Suprapubic skin (tissue), 4 donors: ENCODE data around the gene MRPL27. TPM values are rescaled to one million over a fixed set of nuclear protein-coding genes. Genes with fewer than 3 reads are reported as not detected.

Experiments
- DNase-seq, 2 donors: peaks; one replicate each; pipeline ENCODE4 v3.0.0-alpha.2; 2019; ENCODE audit warnings: low spot score in 2 of 2
- H3K27ac ChIP-seq: fragments of 200-600 bp; sonication (generic); one replicate; pipeline ENCODE4 v1.5.1; 2019
- H3K27me3 ChIP-seq: fragments of 200-600 bp; sonication (generic); one replicate; pipeline ENCODE4 v1.5.1; 2019
- H3K36me3 ChIP-seq: fragments of 200-600 bp; sonication (generic); one replicate; pipeline ENCODE4 v1.5.1; 2019
- H3K4me1 ChIP-seq: fragments of 200-600 bp; sonication (generic); one replicate; pipeline ENCODE4 v1.5.1; 2019
- H3K4me3 ChIP-seq: fragments of 200-600 bp; sonication (generic); one replicate; pipeline ENCODE4 v1.5.1; 2019; ENCODE audit warnings: mild to moderate bottlenecking
- H3K9me3 ChIP-seq: fragments of 200-600 bp; sonication (generic); one replicate; pipeline ENCODE4 v1.5.1; 2019
- EP300 ChIP-seq: sonication (generic); formaldehyde crosslinking; IDR thresholded peaks from one replicate; pipeline ENCODE4 v1.6.1; 2017; ENCODE audit warnings: antibody characterized with exemption
- POLR2A ChIP-seq, 2 donors: fragments of 450-650 bp; IDR thresholded peaks; one replicate each; pipeline ENCODE4 v1.6.1; 2017; ENCODE audit warnings: antibody characterized with exemption in 2 of 2, mild to moderate bottlenecking in 2 of 2, moderate library complexity in 2 of 2
- POLR2AphosphoS5 ChIP-seq, 3 donors: sonication (generic); formaldehyde crosslinking; IDR thresholded peaks; one replicate each; pipeline ENCODE4 v1.6.1; 2017; ENCODE audit warnings: antibody characterized with exemption in 3 of 3
- WGBS: methylation state at CpG from one replicate; pipeline ENCODE4 v1.1.5; 2018; 5-methylcytosine and 5-hydroxymethylcytosine counted together
- total RNA-seq, 4 donors: library from RNA; depleted of rRNA; stranded (reverse); fragments of >200 nt; gene quantifications; one replicate each; pipeline ENCODE4 v1.1.0, GENCODE V29; 2016
- TF ChIP-seq, protein P1 (sequence below), 2 donors: fragments of 200-600 bp in 1 of 2; fragments of 450-650 bp in 1 of 2; sonication (generic) in 1 of 2; IDR thresholded peaks; one replicate each; pipeline ENCODE4 v1.5.1; 2016 to 2019; ENCODE audit warnings: antibody characterized with exemption in 2 of 2, mild to moderate bottlenecking in 1 of 2, moderate library complexity in 1 of 2

MRPL27 gene
- total RNA-seq, 4 donors from 2014 or later: 60.3 to 87.7 (median 65.3) TPM

DNA sequence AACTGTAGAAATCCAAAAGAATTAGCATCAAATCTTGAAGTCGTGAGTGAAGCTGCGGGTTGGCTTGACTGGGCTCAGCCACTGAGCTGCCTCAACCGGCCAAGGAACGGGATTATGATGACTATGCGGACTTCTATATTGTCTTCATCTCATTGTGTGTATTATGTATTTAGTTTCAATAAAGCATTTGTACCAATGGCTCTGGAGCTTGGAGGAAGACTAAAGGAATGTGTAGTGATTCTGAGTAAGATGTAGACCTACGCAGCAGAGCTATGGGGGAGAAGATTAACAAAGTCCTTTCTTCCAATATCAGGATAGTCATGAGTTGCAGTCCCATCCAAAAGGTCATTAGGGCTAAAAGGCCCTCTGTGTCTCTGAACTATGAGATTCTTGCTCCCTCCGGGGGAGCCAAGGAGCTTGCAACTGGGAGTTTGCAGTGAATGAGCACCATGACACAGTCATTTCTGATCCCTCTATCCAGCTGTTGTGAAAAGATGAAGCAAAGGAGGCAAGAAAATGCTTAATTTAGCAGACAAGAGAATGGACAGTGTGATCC is 8.4 kb upstream of the MRPL27 start:
- no peaks in the 10 kb centered on the region for H3K9me3 ChIP-seq
- peaks cover 58% of the 10 kb centered on the region for H3K36me3 ChIP-seq
- no peak for TF ChIP-seq POLR2AphosphoS5 (IDR thresholded peaks at IDR 0.05)
- TF ChIP-seq EP300: no peak
- TF ChIP-seq, protein P1, sequence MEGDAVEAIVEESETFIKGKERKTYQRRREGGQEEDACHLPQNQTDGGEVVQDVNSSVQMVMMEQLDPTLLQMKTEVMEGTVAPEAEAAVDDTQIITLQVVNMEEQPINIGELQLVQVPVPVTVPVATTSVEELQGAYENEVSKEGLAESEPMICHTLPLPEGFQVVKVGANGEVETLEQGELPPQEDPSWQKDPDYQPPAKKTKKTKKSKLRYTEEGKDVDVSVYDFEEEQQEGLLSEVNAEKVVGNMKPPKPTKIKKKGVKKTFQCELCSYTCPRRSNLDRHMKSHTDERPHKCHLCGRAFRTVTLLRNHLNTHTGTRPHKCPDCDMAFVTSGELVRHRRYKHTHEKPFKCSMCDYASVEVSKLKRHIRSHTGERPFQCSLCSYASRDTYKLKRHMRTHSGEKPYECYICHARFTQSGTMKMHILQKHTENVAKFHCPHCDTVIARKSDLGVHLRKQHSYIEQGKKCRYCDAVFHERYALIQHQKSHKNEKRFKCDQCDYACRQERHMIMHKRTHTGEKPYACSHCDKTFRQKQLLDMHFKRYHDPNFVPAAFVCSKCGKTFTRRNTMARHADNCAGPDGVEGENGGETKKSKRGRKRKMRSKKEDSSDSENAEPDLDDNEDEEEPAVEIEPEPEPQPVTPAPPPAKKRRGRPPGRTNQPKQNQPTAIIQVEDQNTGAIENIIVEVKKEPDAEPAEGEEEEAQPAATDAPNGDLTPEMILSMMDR (IDR thresholded peaks at IDR 0.05): no peak
- no peak for TF ChIP-seq POLR2A (IDR thresholded peaks at IDR 0.05)
- H3K27ac ChIP-seq: no peak overlapping the region
- H3K4me3 ChIP-seq: no peak overlapping the region
- H3K4me1 ChIP-seq: peaks cover 4% of the 10 kb centered on the region
- DNase-seq: no peak
- no peaks in the 10 kb centered on the region for H3K27me3 ChIP-seq
- 88% methylated on average over 7 of the region's 7 CpGs for WGBS

DNA sequence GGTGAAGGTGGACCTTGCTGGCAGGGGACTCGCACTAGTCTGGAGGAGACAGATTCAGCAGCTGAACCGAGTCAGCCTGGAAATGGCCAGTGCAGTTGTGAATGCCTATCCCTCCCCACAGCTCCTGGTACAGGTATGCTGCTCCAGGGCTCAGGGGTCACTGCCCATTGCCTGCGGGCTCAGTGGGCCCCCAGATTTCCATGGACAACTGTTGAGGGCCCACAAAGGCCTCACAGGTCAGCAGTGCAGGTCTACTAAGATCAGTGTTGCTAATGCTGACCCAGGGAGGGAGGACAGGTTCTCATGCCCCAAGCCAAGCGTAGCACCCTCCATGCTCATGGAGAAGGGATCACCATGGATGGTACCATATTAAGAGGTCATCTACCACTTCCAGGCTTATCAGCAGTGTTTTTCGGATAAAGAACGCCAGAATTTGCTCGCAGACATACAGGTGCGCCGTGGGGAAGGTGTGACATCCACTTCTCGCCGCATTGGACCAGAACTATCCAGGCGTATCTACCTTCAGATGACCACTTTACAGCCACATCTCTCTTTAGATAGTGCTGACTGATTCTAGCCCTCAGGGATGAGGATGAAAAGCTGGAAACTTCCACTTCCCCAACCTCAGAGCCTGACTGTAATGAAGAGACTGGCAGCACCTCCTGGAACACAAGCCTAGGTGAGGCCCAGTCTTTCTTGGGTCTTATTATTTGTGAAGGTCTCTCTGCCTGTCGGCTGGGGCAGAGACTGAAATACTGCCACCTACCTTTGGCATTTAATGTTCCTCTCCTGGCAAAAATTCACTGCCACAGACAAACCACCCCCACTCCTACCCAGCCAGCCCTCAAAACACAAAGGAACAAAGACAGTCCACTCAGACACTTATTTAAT is 7.6 kb upstream of the MRPL27 start:
- DNase-seq: no peak
- H3K4me3 ChIP-seq: no peak overlapping the region
- no peak for TF ChIP-seq EP300
- TF ChIP-seq, protein P1 (IDR thresholded peaks at IDR 0.05): no peak
- TF ChIP-seq POLR2A (IDR thresholded peaks at IDR 0.05): no peak
- TF ChIP-seq POLR2AphosphoS5 (IDR thresholded peaks at IDR 0.05): no peak
- H3K27ac ChIP-seq: no peak overlapping the region
- no peaks in the 10 kb centered on the region for H3K9me3 ChIP-seq
- peaks cover 4% of the 10 kb centered on the region for H3K4me1 ChIP-seq
- peaks cover 51% of the 10 kb centered on the region for H3K36me3 ChIP-seq
- 91% methylated on average over 11 of the region's 13 CpGs for WGBS
- no peaks in the 10 kb centered on the region for H3K27me3 ChIP-seq

DNA sequence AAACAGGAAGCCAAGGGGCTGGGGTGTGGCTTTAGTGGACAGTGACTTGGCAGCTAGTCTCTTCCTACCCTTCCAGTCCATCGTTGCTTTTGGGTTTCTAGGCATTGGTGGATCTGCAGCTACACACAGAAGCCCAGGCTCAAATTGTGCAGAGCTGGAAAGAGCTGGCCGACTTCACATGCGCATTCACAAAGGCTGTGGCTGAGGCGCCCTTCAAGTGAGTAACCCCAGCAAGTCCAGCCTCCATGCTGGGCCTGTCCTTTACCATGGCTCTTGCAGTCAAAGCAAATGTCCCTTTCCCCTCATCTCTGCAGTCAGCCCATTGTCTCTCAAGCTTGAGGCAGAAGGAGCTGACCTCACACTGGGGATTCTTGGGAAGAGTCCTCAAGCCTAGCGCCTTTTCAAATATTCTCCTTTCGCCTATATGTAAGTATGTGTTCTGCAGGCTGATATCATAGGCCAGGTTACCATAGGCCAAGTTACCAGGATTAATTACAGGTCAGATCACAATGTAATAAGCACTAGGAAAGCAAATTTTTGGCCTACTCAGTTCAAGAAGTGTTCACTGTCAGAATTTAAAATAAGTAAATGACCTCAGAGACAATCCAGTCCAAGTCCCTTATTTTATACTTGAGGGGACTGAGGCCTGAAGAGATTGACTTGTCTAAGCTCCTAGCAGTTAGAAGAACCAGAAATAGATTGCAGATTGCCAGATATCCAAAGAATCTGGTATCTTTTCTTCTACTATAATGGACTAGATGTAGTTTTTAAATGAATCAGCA is 6.6 kb upstream of the MRPL27 start:
- peaks cover 4% of the 10 kb centered on the region for H3K4me1 ChIP-seq
- no peaks in the 10 kb centered on the region for H3K9me3 ChIP-seq
- no peak overlapping the region for H3K27ac ChIP-seq
- 86% methylated on average over 5 of the region's 6 CpGs for WGBS
- DNase-seq: no peak
- H3K27me3 ChIP-seq: no peaks in the 10 kb centered on the region
- no peak overlapping the region for H3K4me3 ChIP-seq
- TF ChIP-seq POLR2A (IDR thresholded peaks at IDR 0.05) (no peak), POLR2AphosphoS5 (IDR thresholded peaks at IDR 0.05) (no peak), EP300 (no peak)
- TF ChIP-seq, protein P1 (IDR thresholded peaks at IDR 0.05): no peak
- H3K36me3 ChIP-seq: peaks cover 40% of the 10 kb centered on the region

DNA sequence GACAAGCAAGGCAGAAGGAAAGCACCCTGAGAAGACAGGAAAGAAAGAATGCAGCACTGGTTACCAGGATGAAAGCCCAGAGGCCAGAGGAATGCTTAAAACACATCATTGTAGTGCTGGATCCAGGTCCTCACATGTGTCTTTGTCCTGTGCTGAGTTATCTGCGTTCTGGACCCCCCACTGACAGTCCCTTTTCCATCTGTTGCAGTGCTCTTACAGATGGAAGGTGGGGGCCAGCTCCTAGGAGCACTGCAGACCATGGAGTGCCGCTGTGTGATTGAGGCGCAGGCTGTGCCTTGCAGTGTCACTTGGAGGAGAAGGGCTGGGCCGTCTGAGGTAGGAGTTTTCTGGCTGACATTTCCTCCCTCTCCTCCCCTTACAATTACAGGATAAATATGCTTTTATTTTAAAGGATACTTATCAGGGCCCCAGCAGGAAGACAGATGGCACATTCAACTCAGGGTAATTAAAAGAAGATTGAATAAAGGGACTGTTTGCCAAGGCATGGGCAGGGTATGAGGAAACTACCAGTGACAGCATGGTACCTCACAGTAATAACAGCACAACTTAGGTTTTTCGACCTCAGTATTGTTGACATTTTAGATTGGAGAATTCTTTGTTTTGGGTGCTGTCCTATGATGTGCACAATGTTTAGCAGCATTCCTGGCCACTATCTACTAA is 3.0 kb upstream of the MRPL27 start:
- DNase-seq: no peak
- WGBS: 75% methylated on average over 5 of the region's 5 CpGs
- H3K4me3 ChIP-seq: no peak overlapping the region

More for the DNA sequence above, 3.0 kb upstream of the MRPL27 start:
- Histone ChIP-seq H3K27ac (no peak overlapping the region), H3K4me1 (peaks cover 21% of the 10 kb centered on the region), H3K9me3 (no peaks in the 10 kb centered on the region), H3K27me3 (no peaks in the 10 kb centered on the region), H3K36me3 (peaks cover 9% of the 10 kb centered on the region)
- TF ChIP-seq, protein P1 (IDR thresholded peaks at IDR 0.05): no peak
- TF ChIP-seq POLR2AphosphoS5 (IDR thresholded peaks at IDR 0.05) (no peak), POLR2A (IDR thresholded peaks at IDR 0.05) (no peak)
